H1 (cell line): ENCODE data around the gene FSIP1. TPM values are rescaled to one million over a fixed set of nuclear protein-coding genes. Genes with fewer than 3 reads are reported as not detected.

Experiments
- CTCF ChIA-PET: fragments of 300-600 bp; sonication (Branson Sonifier 250); formaldehyde crosslinking; loops from one replicate; lab custom pipeline; 2021; ENCODE audit not compliant: partially characterized antibody; lab: Charles Lee
- POLR2A ChIA-PET: fragments of 300-600 bp; sonication (Branson Sonifier 250); formaldehyde crosslinking; loops from one replicate; lab custom pipeline; 2021; ENCODE audit warnings: inconsistent platforms; ENCODE audit not compliant: partially characterized antibody; lab: Charles Lee
- DNase-seq, 2 experiments: peaks; one replicate each; pipeline versions ENCODE4 v3.0.0 to v3.0.0-alpha.2; 2010 to 2022; ENCODE audit warnings: low spot score in 2 of 2, low read depth in 1 of 2, mixed read lengths in 1 of 2
- FAIRE-seq: peaks from 2 replicates; lab custom pipeline; 2011; peaks lifted over from hg19 to GRCh38; lab: Jason Lieb, UNC
- H2AFZ ChIP-seq: 2 replicates; pipeline ENCODE4 v1.8.1; 2012; ENCODE audit warnings: low read length, inconsistent platforms
- H2AK5ac ChIP-seq: 2 replicates; pipeline ENCODE4 v1.6.1; 2013; ENCODE audit warnings: low read depth, low read length
- H2BK120ac ChIP-seq: replicated peaks from 2 replicates; pipeline ENCODE3; 2013; ENCODE audit warnings: low read depth, low read length, inconsistent platforms
- H2BK12ac ChIP-seq: 2 replicates; pipeline ENCODE4 v1.6.1; 2013; ENCODE audit warnings: low read depth, low read length
- H2BK15ac ChIP-seq: 2 replicates; pipeline ENCODE4 v1.6.1; 2013; ENCODE audit warnings: low read length
- H2BK20ac ChIP-seq: 2 replicates; pipeline ENCODE4 v1.6.1; 2013; ENCODE audit warnings: low read length
- H2BK5ac ChIP-seq: 2 replicates; pipeline ENCODE4 v1.6.1; 2013; ENCODE audit warnings: low read depth, low read length
- H3K14ac ChIP-seq: 2 replicates; pipeline ENCODE4 v1.6.1; 2013; ENCODE audit warnings: inconsistent platforms; ENCODE audit not compliant: insufficient read length
- H3K18ac ChIP-seq: 2 replicates; pipeline ENCODE4 v1.6.1; 2013; ENCODE audit warnings: low read length; ENCODE audit errors: extremely low read depth
- H3K23ac ChIP-seq: 2 replicates; pipeline ENCODE4 v1.6.1; 2013; ENCODE audit warnings: inconsistent platforms; ENCODE audit not compliant: insufficient read length
- H3K23me2 ChIP-seq: 2 replicates; pipeline ENCODE4 v1.6.1; 2013; ENCODE audit warnings: low read depth, low read length
- H3K27ac ChIP-seq: 2 replicates; pipeline ENCODE4 v1.6.1; 2011; ENCODE audit warnings: low read depth, low read length, inconsistent platforms
- H3K27me3 ChIP-seq, 4 experiments: replicated peaks in 1 of 4; 1 replicate in 1 of 4; 2 replicates in 3 of 4; pipeline versions ENCODE4 v1.6.1 to v1.8.1; 2011 to 2013; ENCODE audit warnings: low read length in 3 of 4, mild to moderate bottlenecking in 3 of 4, inconsistent platforms in 2 of 4, mixed read lengths in 2 of 4, moderate library complexity in 1 of 4; ENCODE audit not compliant: control insufficient read depth in 3 of 4, insufficient read depth in 3 of 4; ENCODE audit errors: extremely low read depth in 1 of 4
- H3K36me3 ChIP-seq, 4 experiments: 2 replicates each; pipeline versions ENCODE4 v1.6.1 to v1.8.1; 2011 to 2013; ENCODE audit warnings: mild to moderate bottlenecking in 4 of 4, low read length in 3 of 4, moderate library complexity in 2 of 4, control low read depth in 1 of 4, inconsistent platforms in 1 of 4; ENCODE audit not compliant: insufficient read depth in 4 of 4, control insufficient read depth in 2 of 4
- H3K4ac ChIP-seq: replicated peaks from 2 replicates; pipeline ENCODE3; 2013; ENCODE audit warnings: low read length, low read depth, mixed read lengths, inconsistent platforms; ENCODE audit not compliant: insufficient read length
- H3K4me1 ChIP-seq, 4 experiments: replicated peaks in 1 of 4; 1 replicate in 1 of 4; 2 replicates in 3 of 4; pipeline versions ENCODE4 v1.6.1 to v1.8.1; 2011 to 2013; ENCODE audit warnings: low read length in 3 of 4, inconsistent platforms in 2 of 4, mixed read lengths in 1 of 4; ENCODE audit not compliant: insufficient read depth in 4 of 4, control insufficient read depth in 3 of 4
- H3K4me2 ChIP-seq, 2 experiments: 2 replicates each; pipeline versions ENCODE4 v1.6.1 to v1.8.1; 2011 to 2013; ENCODE audit warnings: low read depth in 2 of 2, low read length in 2 of 2, control low read depth in 1 of 2, inconsistent platforms in 1 of 2, mild to moderate bottlenecking in 1 of 2; ENCODE audit not compliant: insufficient read depth in 1 of 2
- H3K4me3 ChIP-seq, 4 experiments: fragments of 200-600, 300-600 bp in 1 of 4; sonication (generic), shearing (Covaris generic), sonication (Bioruptor Twin) in 1 of 4; 2 replicates each; pipeline versions ENCODE4 v1.5.1 to v1.8.1; 2011 to 2016; ENCODE audit warnings: low read length in 4 of 4, low read depth in 3 of 4, control low read depth in 2 of 4, inconsistent platforms in 2 of 4, mild to moderate bottlenecking in 2 of 4, mixed read lengths in 1 of 4, moderate library complexity in 1 of 4; ENCODE audit not compliant: insufficient read depth in 2 of 4; ENCODE audit errors: extremely low read depth in 1 of 4
- H3K56ac ChIP-seq: replicated peaks from 2 replicates; pipeline ENCODE3; 2013; ENCODE audit warnings: low read depth, mild to moderate bottlenecking, mixed read lengths, low read length, inconsistent platforms; ENCODE audit not compliant: insufficient read length
- H3K79me1 ChIP-seq: 2 replicates; pipeline ENCODE4 v1.6.1; 2013; ENCODE audit warnings: low read depth, low read length, control low read depth
- H3K79me2 ChIP-seq, 2 experiments: 2 replicates each; pipeline versions ENCODE4 v1.6.1 to v1.8.1; 2012 to 2013; ENCODE audit warnings: low read length in 2 of 2, mild to moderate bottlenecking in 2 of 2, inconsistent platforms in 1 of 2; ENCODE audit not compliant: insufficient read depth in 2 of 2, control insufficient read depth in 1 of 2
- H3K9ac ChIP-seq, 4 experiments: replicated peaks in 1 of 4; 1 replicate in 1 of 4; 2 replicates in 3 of 4; pipeline versions ENCODE4 v1.6.1 to v1.8.1; 2011 to 2013; ENCODE audit warnings: low read depth in 3 of 4, low read length in 3 of 4, control low read depth in 2 of 4, mild to moderate bottlenecking in 2 of 4, moderate library complexity in 2 of 4, inconsistent platforms in 1 of 4; ENCODE audit errors: extremely low read depth in 1 of 4
- H3K9me3 ChIP-seq, 2 experiments: 2 replicates each; pipeline versions ENCODE4 v1.6.1 to v1.8.1; 2012 to 2013; ENCODE audit warnings: mild to moderate bottlenecking in 2 of 2, moderate library complexity in 2 of 2, control low read depth in 1 of 2, inconsistent platforms in 1 of 2, low read depth in 1 of 2, low read length in 1 of 2, mixed read lengths in 1 of 2; ENCODE audit not compliant: insufficient read depth in 2 of 2
- H4K20me1 ChIP-seq, 2 experiments: replicated peaks in 1 of 2; 2 replicates each; pipeline versions ENCODE3 to v1.8.1; 2011 to 2013; ENCODE audit warnings: inconsistent platforms in 2 of 2, low read length in 2 of 2, mild to moderate bottlenecking in 1 of 2; ENCODE audit not compliant: insufficient read depth in 2 of 2, control insufficient read depth in 1 of 2
- H4K5ac ChIP-seq: 2 replicates; pipeline ENCODE4 v1.6.1; 2013; ENCODE audit warnings: low read length, low read depth, mixed read lengths, inconsistent platforms; ENCODE audit not compliant: insufficient read length
- H4K8ac ChIP-seq: 2 replicates; pipeline ENCODE4 v1.8.0; 2013; ENCODE audit warnings: mild to moderate bottlenecking, moderate library complexity, low read length, inconsistent platforms; ENCODE audit not compliant: insufficient read depth; ENCODE audit errors: extremely low read depth
- H4K91ac ChIP-seq: replicated peaks from 2 replicates; pipeline ENCODE3; 2013; ENCODE audit warnings: low read length, mixed read lengths, inconsistent platforms; ENCODE audit not compliant: insufficient read length
- BACH1 ChIP-seq: IDR thresholded peaks from 2 replicates; pipeline ENCODE4 v1.6.1; 2012; ENCODE audit warnings: low read length, improper control_type of control experiment
- BRCA1 ChIP-seq: IDR thresholded peaks from 2 replicates; pipeline ENCODE4 v1.6.1; 2012; ENCODE audit warnings: low read depth, low read length, improper control_type of control experiment
- CBX5 ChIP-seq: fragments of 300-800, 300-1000 bp; sonication (generic); IDR thresholded peaks from 2 replicates; pipeline ENCODE4 v1.7.1; 2016; ENCODE audit warnings: antibody characterized with exemption, low read length, low read depth
- CHD1 ChIP-seq: IDR thresholded peaks from 2 replicates; pipeline ENCODE4 v1.6.1; 2012; ENCODE audit warnings: low read depth, low read length, improper control_type of control experiment
- CHD2 ChIP-seq: IDR thresholded peaks from 2 replicates; pipeline ENCODE4 v1.6.1; 2012; ENCODE audit warnings: low read length, improper control_type of control experiment
- EP300 ChIP-seq, 2 experiments: IDR thresholded peaks; 1 replicate in 1 of 2; 2 replicates in 1 of 2; pipeline ENCODE4 v1.6.1; 2011 to 2012; ENCODE audit warnings: low read depth in 2 of 2, low read length in 2 of 2, mild to moderate bottlenecking in 2 of 2, borderline replicate concordance in 1 of 2, inconsistent platforms in 1 of 2, moderate library complexity in 1 of 2
- GTF2F1 ChIP-seq: IDR thresholded peaks from 2 replicates; pipeline ENCODE4 v1.6.1; 2012; ENCODE audit warnings: low read depth, low read length, improper control_type of control experiment, borderline replicate concordance
- PHF8 ChIP-seq: fragments of 200-600 bp; sonication (generic); conservative IDR thresholded peaks from 2 replicates; pipeline ENCODE4 v1.7.1; 2012; ENCODE audit warnings: low read depth, mild to moderate bottlenecking, inconsistent platforms, low read length, moderate library complexity
- POLR2AphosphoS5 ChIP-seq: IDR thresholded peaks from 2 replicates; pipeline ENCODE4 v1.6.1; 2011; ENCODE audit warnings: low read depth, low read length
- RXRA ChIP-seq: IDR thresholded peaks from 2 replicates; pipeline ENCODE4 v1.6.1; 2011; ENCODE audit warnings: low read depth, mild to moderate bottlenecking, low read length, moderate library complexity; ENCODE audit not compliant: insufficient read depth
- SIN3A ChIP-seq, 2 experiments: IDR thresholded peaks in 1 of 2; conservative IDR thresholded peaks in 1 of 2; 2 replicates each; pipeline ENCODE4 v1.6.1; 2011 to 2012; ENCODE audit warnings: low read length in 2 of 2, improper control_type of control experiment in 1 of 2, low read depth in 1 of 2, mild to moderate bottlenecking in 1 of 2
- USF2 ChIP-seq: IDR thresholded peaks from 2 replicates; pipeline ENCODE4 v1.6.1; 2011; ENCODE audit warnings: low read length, improper control_type of control experiment
- WGBS, 2 experiments: shearing (Covaris generic) in 1 of 2; methylation state at CpG; one replicate each; pipeline versions ENCODE4 v1.1.6 to v1.1.7; 2013 to 2015; ENCODE audit warnings: low lambda C conversion rate in 2 of 2, mixed read lengths in 2 of 2, inconsistent platforms in 1 of 2, low coverage in 1 of 2, missing lambda C conversion rate in 1 of 2; ENCODE audit not compliant: insufficient replicate concordance in 2 of 2, insufficient coverage in 1 of 2, insufficient read length in 1 of 2; ENCODE audit errors: extremely low coverage in 1 of 2, missing lambda C conversion rate in 1 of 2; 5-methylcytosine and 5-hydroxymethylcytosine counted together
- polyA plus RNA-seq, 7 experiments: library from polyadenylated mRNA; depleted of rRNA in 3 of 7; stranded (reverse) in 5 of 7; unstranded in 2 of 7; fragments of >200 nt in 5 of 7; fragments of 200-250 nt in 2 of 7; gene quantifications; 1 replicate in 5 of 7; 2 replicates in 1 of 7; 4 replicates in 1 of 7; pipeline versions ENCODE4 v1.2.1 to v1.2.3, GENCODE V29; 2011 to 2013; ENCODE audit warnings: missing spikeins in 2 of 7, mixed read lengths in 2 of 7
- total RNA-seq: library from RNA; stranded (reverse); fragmentation: NEBNext Ultra II Directional; extraction: Animal tissue kit (Norgen Biotek cat#: 25700); gene quantifications from 2 replicates; pipeline ENCODE4 v1.2.1, GENCODE V29; 2021

Gene FSIP1
- total and polyA plus RNA-seq, 2 of the 8 experiments (the other 6 are each of a cell fraction or from before 2014, with no cell fraction given), result 0.18 to 1.3 TPM

GRCh38 chr15:39616731-39617455 lies 165.7 kb downstream of the FSIP1 start:
- no peaks in the 10 kb centered on the region for H3K23me2 ChIP-seq
- H3K79me2 ChIP-seq, result no peaks in the 10 kb centered on the region
- DNase-seq (no peak), FAIRE-seq (no peak)
- H3K9me3 ChIP-seq, result no peaks in the 10 kb centered on the region
- no peak overlapping the region for H3K56ac ChIP-seq
- no peak overlapping the region for H2BK120ac ChIP-seq
- H2AFZ ChIP-seq, result no peak overlapping the region
- no peak overlapping the region for H4K8ac ChIP-seq
- no peak overlapping the region for H3K4me3 ChIP-seq
- no peak overlapping the region for H3K14ac ChIP-seq
- no peak overlapping the region for H2AK5ac ChIP-seq
- no peak overlapping the region for H2BK20ac ChIP-seq
- no peak overlapping the region for H3K4me2 ChIP-seq
- H2BK5ac ChIP-seq, result no peak overlapping the region
- no peak overlapping the region for H4K91ac ChIP-seq
- no peaks in the 10 kb centered on the region for H4K20me1 ChIP-seq
- H3K18ac ChIP-seq, result no peak overlapping the region
- H2BK15ac ChIP-seq, result no peak overlapping the region
- H3K9ac ChIP-seq, result no peak overlapping the region
- ChIA-PET POLR2A (interaction anchor here (0.7 kb wide), 1 partner anchor 48 kb away, joined by 3 read pairs; no protein-coding TSS in a partner anchor), CTCF (interaction anchor here (1.1 kb wide), 1 partner anchor 120 kb away, joined by 3 read pairs; no protein-coding TSS in a partner anchor)
- no peak overlapping the region for H2BK12ac ChIP-seq
- no peak overlapping the region for H3K23ac ChIP-seq
- H3K4me1 ChIP-seq, result no peaks in the 10 kb centered on the region
- no peak overlapping the region for H4K5ac ChIP-seq
- WGBS, 2 experiments, result 90% methylated on average over 6 of the region's 6 CpGs; no CpG with 5 or more reads in 1 of the 2 experiments
- H3K36me3 ChIP-seq, result no peaks in the 10 kb centered on the region
- no peak overlapping the region for H3K27ac ChIP-seq
- no peaks in the 10 kb centered on the region for H3K79me1 ChIP-seq
- no peak overlapping the region for H3K4ac ChIP-seq
- H3K27me3 ChIP-seq, result no peaks in the 10 kb centered on the region
- TF ChIP-seq CBX5 (no peak), POLR2AphosphoS5 (no peak), USF2 (no peak), PHF8 (no peak), CHD2 (no peak), EP300 (IDR thresholded peaks at IDR 0.05; ENCODE audit: borderline replicate concordance in 1 of 2, low read depth in 2 of 2, low read length in 2 of 2) (no peak), BACH1 (no peak), CHD1 (no peak), BRCA1 (no peak), GTF2F1 (no peak), RXRA (no peak), SIN3A (conservative IDR thresholded peaks at IDR 0.05 in 1 of 2, IDR thresholded peaks at IDR 0.05 in 1 of 2; ENCODE audit: low read depth in 1 of 2, low read length in 2 of 2) (no peak)
